Right ventricle myocardium superior (tissue), 1 donor: ENCODE measurements around the gene GAS5. TPM values are rescaled to one million over a fixed set of nuclear protein-coding genes. Genes with fewer than 3 reads are reported as not detected.

ENCODE experiments used
- ATAC-seq: fragments of 200-7000 bp; cut with Tn5 transposase; one replicate; pipeline ENCODE4 v1.9.1; 2020; ENCODE audit warnings: mild to moderate bottlenecking; ENCODE audit not compliant: poor library complexity
- DNase-seq: peaks from one replicate; pipeline ENCODE4 v3.0.0-alpha.2; 2020
- intact Hi-C: fragments of 100-400 bp; cut with DNase I; formaldehyde crosslinking; loops from one replicate; pipeline ENCODE4 v1.11.2; 2022
- total RNA-seq: library from RNA; stranded (reverse); fragmentation: NEBNext Ultra II Directional; extraction: Animal tissue kit (Norgen Biotek cat#: 25700); gene quantifications from one replicate; pipeline ENCODE4 v1.2.1, GENCODE V29; 2021
- donor health status: DM: no; HTN: yes; CAD: no; lungs with severe emphysema.

Gene GAS5
- total RNA-seq, 1 donor from 2014 or later: 50.2 TPM

GRCh38 chr1:173857363-173857917, 10.3 kb downstream of the GAS5 start:
- intact Hi-C loops: no loop called here
- DNase-seq (no peak), ATAC-seq (no peak)

GRCh38 chr1:173856903-173857302, 10.9 kb downstream of the GAS5 start:
- intact Hi-C loops: no loop called here
- no peak for DNase-seq
- no peak for ATAC-seq

GRCh38 chr1:173856014-173856413, 11.8 kb downstream of the GAS5 start:
- DNase-seq: no peak
- ATAC-seq: no peak
- intact Hi-C loops: no loop called here

GRCh38 chr1:173853074-173853473, 14.7 kb downstream of the GAS5 start:
- intact Hi-C loops: no loop called here
- ATAC-seq (no peak), DNase-seq (no peak)

- intact Hi-C loops: no loop called here
- ATAC-seq: no peak
- DNase-seq: no peak
Observed at GRCh38 chr1:173852105-173852504, 15.7 kb downstream of the GAS5 start.

- DNase-seq (no peak), ATAC-seq (no peak)
- intact Hi-C loops: no loop called here
Observed at GRCh38 chr1:173832748-173833147, 35.0 kb downstream of the GAS5 start.

- DNase-seq: no peak
- intact Hi-C loops: loop anchor here (10.0 kb wide), 1 partner anchor 1083 kb away; no protein-coding TSS in a partner anchor
- no peak for ATAC-seq
Observed at GRCh38 chr1:173827611-173828010, 40.2 kb downstream of the GAS5 start.

GRCh38 chr1:173824315-173825081, 43.3 kb downstream of the GAS5 start, which contains the start of the genes CENPL and DARS2:
Gene CENPL (minus strand): TSS chr1:173824883. CDS start chr1:173811299, 13,584 bp downstream.
Gene DARS2 (plus strand): TSS chr1:173824673. CDS start chr1:173825230, 557 bp downstream.
- DNase-seq: peak; percentile 97
- intact Hi-C loops: loop anchor here (5.0 to 10.0 kb wide), 2 partner anchors 392 to 1080 kb away; no protein-coding TSS in a partner anchor
- peak; percentile 98 for ATAC-seq

GRCh38 chr1:173823781-173824314, 43.9 kb downstream of the GAS5 start:
- intact Hi-C loops: loop anchor here (5.0 to 10.0 kb wide), 2 partner anchors 392 to 1079 kb away; no protein-coding TSS in a partner anchor
- no peak for DNase-seq
- ATAC-seq: no peak

GRCh38 chr1:173821680-173822079, 46.1 kb downstream of the GAS5 start:
- DNase-seq (no peak), ATAC-seq (no peak)
- intact Hi-C loops: loop anchor here (5.0 to 10.0 kb wide), 2 partner anchors 389 to 1077 kb away; no protein-coding TSS in a partner anchor

GRCh38 chr1:173818459-173818858, 49.3 kb downstream of the GAS5 start:
- ATAC-seq: no peak

More at GRCh38 chr1:173818459-173818858, 49.3 kb downstream of the GAS5 start:
- no peak for DNase-seq
- intact Hi-C loops: no loop called here

Other genes with a start within 250 kb of the GAS5 start
- gene TEX50, start 232.7 kb downstream of the GAS5 start, total RNA-seq: not detected
- gene ANKRD45, start 198.1 kb downstream of the GAS5 start, total RNA-seq: 0.24 TPM
- gene KLHL20, start 153.0 kb downstream of the GAS5 start, total RNA-seq: 15.2 TPM
- gene DARS2, start 43.3 kb downstream of the GAS5 start, total RNA-seq: 12.9 TPM
- 2.6 TPM for gene CENPL, start 43.1 kb downstream of the GAS5 start, total RNA-seq
- 6.9 TPM for gene ZBTB37, start 391 bp upstream of the GAS5 start, total RNA-seq
- 0.51 TPM for gene SERPINC1, start 49.3 kb upstream of the GAS5 start, total RNA-seq
- gene RC3H1, start 154.4 kb upstream of the GAS5 start, total RNA-seq: 22.6 TPM